GM13977 (cell line): ENCODE data around the gene FBXO31.
"Not testable (repeated sequence)": the region's sequence is repeated elsewhere in the genome, so short reads cannot be mapped to it uniquely, and the experiment has no call there.

Source experiments
- DNase-seq: peaks from one replicate; pipeline ENCODE4 v3.0.0; 2012; ENCODE audit warnings: low spot score
- in situ Hi-C: fragments of 300-500 bp; cut with MboI; formaldehyde crosslinking; loops from one replicate; pipeline ENCODE4 v1.12.0; 2022; ENCODE audit warnings: low sequenced_read_pairs, low pct_unique_long_range_greater_than_20kb, mixed read lengths, inconsistent platforms; ENCODE audit not compliant: unreplicated experiment
- TF ChIP-seq, protein P1 (sequence below): IDR thresholded peaks from 2 replicates; pipeline ENCODE4 v1.5.1; 2012; ENCODE audit warnings: mild to moderate bottlenecking, control low read depth; ENCODE audit not compliant: insufficient read depth; ENCODE audit errors: extremely low read depth, missing control alignments

FBXO31 gene

GRCh38 chr16:87391324-87391949 lies 7.9 kb upstream of the FBXO31 start:
- DNase-seq, result no peak
- TF ChIP-seq, protein P1, sequence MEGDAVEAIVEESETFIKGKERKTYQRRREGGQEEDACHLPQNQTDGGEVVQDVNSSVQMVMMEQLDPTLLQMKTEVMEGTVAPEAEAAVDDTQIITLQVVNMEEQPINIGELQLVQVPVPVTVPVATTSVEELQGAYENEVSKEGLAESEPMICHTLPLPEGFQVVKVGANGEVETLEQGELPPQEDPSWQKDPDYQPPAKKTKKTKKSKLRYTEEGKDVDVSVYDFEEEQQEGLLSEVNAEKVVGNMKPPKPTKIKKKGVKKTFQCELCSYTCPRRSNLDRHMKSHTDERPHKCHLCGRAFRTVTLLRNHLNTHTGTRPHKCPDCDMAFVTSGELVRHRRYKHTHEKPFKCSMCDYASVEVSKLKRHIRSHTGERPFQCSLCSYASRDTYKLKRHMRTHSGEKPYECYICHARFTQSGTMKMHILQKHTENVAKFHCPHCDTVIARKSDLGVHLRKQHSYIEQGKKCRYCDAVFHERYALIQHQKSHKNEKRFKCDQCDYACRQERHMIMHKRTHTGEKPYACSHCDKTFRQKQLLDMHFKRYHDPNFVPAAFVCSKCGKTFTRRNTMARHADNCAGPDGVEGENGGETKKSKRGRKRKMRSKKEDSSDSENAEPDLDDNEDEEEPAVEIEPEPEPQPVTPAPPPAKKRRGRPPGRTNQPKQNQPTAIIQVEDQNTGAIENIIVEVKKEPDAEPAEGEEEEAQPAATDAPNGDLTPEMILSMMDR, result no peak
- in situ Hi-C loops, result no loop called here

DNA sequence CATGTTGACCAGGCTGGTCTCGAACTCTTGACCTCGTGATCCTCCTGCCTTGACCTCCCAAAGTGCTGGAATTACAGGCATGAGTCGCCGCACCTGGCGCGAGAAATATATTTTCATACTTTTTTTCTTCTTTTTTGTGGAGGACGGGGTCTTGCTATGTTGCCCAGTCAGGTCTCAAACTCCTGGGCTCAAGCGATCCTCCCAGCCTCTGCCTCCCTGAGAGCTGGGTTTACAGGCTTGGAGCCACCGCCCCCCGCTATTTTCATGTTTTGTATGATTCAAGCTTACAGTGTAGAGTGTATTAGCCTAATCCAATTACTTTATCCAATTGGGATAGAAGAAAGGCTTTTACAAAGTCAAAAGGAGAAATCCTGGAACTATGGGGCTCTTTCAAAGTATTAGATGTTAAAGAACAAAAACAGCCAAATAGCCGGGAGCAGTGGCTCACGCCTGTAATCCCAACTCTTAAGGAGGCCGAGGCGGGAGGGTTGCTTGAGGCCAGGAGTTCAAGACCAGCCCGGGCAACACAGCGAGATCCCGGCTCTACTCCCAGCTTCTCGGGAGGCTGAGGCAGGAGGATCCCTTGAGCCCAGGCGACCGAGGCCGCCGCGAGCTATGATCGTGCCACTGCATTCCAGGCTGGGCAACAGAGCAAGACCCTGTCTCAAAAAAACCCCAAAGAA lies 7.2 kb upstream of the FBXO31 start:
- in situ Hi-C loops, result no loop called here
- TF ChIP-seq, protein P1, result no peak

GRCh38 chr16:87389914-87390313 lies 6.3 kb upstream of the FBXO31 start:
- DNase-seq, in situ Hi-C loops: not testable (repeated sequence)

More for the DNA sequence above, 7.2 kb upstream of the FBXO31 start:
- no peak for DNase-seq

- in situ Hi-C loops, result no loop called here
- no peak for DNase-seq
Measured at GRCh38 chr16:87389245-87389644, 5.7 kb upstream of the FBXO31 start.

DNA sequence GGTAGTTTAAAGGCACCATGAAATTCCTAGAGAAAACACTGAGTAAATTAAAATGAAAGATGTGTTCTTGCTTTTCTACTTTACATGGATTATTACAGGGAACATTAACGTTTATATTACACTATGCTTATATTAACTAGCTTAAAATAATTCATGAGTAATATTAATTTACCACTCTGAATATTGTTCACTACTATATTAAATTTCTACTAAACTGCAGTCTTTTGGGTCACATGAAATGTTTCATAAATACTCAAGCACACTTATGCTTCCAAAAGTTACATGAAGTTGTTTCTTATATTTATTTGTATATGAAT lies 5.2 kb upstream of the FBXO31 start:
- in situ Hi-C loops, result no loop called here
- no peak for DNase-seq
- TF ChIP-seq, protein P1, result no peak

More at GRCh38 chr16:87389245-87389644, 5.7 kb upstream of the FBXO31 start:
- TF ChIP-seq, protein P1, result no peak

- TF ChIP-seq, protein P1, result no peak
- in situ Hi-C loops, result no loop called here
- peak; percentile 90 for DNase-seq
Measured at GRCh38 chr16:87387942-87388817, 4.6 kb upstream of the FBXO31 start.

- in situ Hi-C loops, DNase-seq: not testable (repeated sequence)
Measured at GRCh38 chr16:87384875-87385167, 1.2 kb upstream of the FBXO31 start.
